GM10266 (cell line): Measurements from ENCODE around the gene CTXN3.

Experiments used
- DNase-seq: peaks from one replicate; pipeline ENCODE4 v3.0.0; 2012; ENCODE audit errors: extremely low spot score
- CTCF ChIP-seq: IDR thresholded peaks from 2 replicates; pipeline ENCODE4 v1.5.1; 2012; ENCODE audit warnings: mild to moderate bottlenecking, low read depth; ENCODE audit not compliant: control insufficient read depth, insufficient read depth; ENCODE audit errors: missing control alignments

The CTXN3 gene

GRCh38 chr5:127650022-127650421 is 1.1 kb downstream of the CTXN3 start:
- TF ChIP-seq CTCF: no peak
- no peak for DNase-seq

GRCh38 chr5:127650649-127651048 is 1.8 kb downstream of the CTXN3 start:
- no peak for DNase-seq
- TF ChIP-seq CTCF: no peak

GRCh38 chr5:127652952-127653611 is 4.2 kb downstream of the CTXN3 start:
- no peak for DNase-seq
- TF ChIP-seq CTCF: no peak

DNA sequence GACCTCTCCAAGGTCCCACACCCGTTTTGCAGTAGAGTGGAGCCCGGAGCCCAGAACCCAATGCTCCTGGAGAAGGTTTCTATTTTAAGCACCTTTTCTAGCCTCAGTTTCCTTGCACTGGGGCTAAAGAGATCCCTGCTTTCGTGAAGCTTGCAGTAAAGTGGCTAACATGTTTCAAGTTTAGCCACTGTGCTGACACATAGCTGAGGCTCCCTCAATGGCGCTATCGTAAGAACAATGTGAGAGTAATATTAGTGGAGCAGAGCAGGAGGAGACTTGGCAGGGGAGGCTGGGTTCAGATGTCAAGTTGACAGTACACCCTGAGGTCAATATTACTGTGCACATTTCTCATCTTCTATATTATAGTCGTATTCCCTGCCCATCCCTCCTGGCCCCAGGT is 7.9 kb downstream of the CTXN3 start:
- no peak for TF ChIP-seq CTCF
- no peak for DNase-seq

GRCh38 chr5:127660047-127660733 is 11.3 kb downstream of the CTXN3 start:
- no peak for TF ChIP-seq CTCF
- no peak for DNase-seq

DNA sequence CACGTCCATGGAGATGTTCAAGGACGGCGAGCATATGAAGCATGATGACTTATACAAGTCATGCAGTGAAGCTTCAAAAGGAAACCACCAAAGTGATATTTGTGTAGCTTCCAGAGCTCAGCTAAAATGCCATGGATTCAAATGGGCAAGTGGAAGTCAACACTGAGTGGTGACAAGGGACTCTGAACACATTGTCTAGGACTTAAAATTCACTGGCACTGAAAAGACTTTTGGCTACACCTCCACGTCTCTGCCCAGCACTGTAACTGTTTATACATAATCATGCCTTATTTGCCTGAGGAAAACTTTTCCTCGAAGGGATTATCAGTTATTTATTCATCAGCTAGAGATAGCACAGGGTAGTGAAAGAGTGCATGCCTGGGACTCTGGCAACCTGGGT is 15.2 kb downstream of the CTXN3 start:
- DNase-seq: no peak
- TF ChIP-seq CTCF: no peak

DNA sequence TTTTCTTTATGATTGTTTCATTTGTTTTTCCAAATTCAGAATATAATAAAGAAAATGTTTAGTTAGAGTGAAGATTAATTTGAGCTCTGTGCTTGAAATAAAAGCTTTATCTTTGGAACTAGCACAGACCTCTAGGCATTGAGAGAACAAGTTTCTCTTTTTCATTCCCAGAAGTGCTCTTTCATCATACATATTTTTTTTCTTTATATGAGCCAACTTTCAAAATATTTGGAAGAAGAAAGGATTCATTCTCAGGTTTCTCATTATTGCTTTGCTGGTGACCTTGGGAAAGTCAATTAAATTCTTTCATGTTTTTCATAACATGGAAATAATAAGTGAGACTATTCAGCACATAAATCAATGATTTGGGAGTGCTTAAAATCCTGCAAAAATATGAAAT is 16.8 kb downstream of the CTXN3 start:
- TF ChIP-seq CTCF: no peak
- no peak for DNase-seq
